Right lung (tissue), 5 donors: ENCODE results near the gene VDAC2. TPM values are rescaled to one million over a fixed set of nuclear protein-coding genes. Genes with fewer than 3 reads are reported as not detected.
"Not testable (repeated sequence)": the region's sequence is repeated elsewhere in the genome, so short reads cannot be mapped to it uniquely, and the experiment has no call there.

Experiments used
- DNase-seq, 2 donors: peaks; one replicate each; pipeline ENCODE4 v3.0.0-alpha.2; 2013
- polyA plus RNA-seq, 5 donors: library from polyadenylated mRNA; unstranded; fragments of 120-200 nt; gene quantifications; one replicate each; pipeline versions ENCODE4 v1.2.1 to v1.2.3, GENCODE V29; 2013; ENCODE audit warnings: inconsistent platforms in 1 of 5, low replicate concordance in 1 of 5; ENCODE audit not compliant: insufficient read length in 5 of 5, insufficient read depth in 1 of 5

VDAC2 gene
- polyA plus RNA-seq, 5 donors: 163 to 177 (median 169) TPM

- no peak for DNase-seq
Measured at GRCh38 chr10:75195035-75195763, 15.4 kb upstream of the VDAC2 start.

- no peak for DNase-seq
Measured at GRCh38 chr10:75197066-75197465, 13.5 kb upstream of the VDAC2 start.

- no peak for DNase-seq
Measured at GRCh38 chr10:75197906-75198305, 12.7 kb upstream of the VDAC2 start.

- DNase-seq: not testable (repeated sequence)
Measured at GRCh38 chr10:75199949-75200348, 10.6 kb upstream of the VDAC2 start.

GRCh38 chr10:75201793-75202307, 8.7 kb upstream of the VDAC2 start:
- DNase-seq: no peak

GRCh38 chr10:75202321-75203045, 8.1 kb upstream of the VDAC2 start:
- DNase-seq: no peak

GRCh38 chr10:75203046-75203620, 7.5 kb upstream of the VDAC2 start:
- not testable (repeated sequence) for DNase-seq

GRCh38 chr10:75203724-75204123, 6.9 kb upstream of the VDAC2 start:
- no peak for DNase-seq

GRCh38 chr10:75205908-75206307, 4.7 kb upstream of the VDAC2 start:
- no peak for DNase-seq

GRCh38 chr10:75206638-75207037, 4.0 kb upstream of the VDAC2 start:
- DNase-seq: not testable (repeated sequence)

- no peak for DNase-seq
Measured at GRCh38 chr10:75207079-75207856, 3.3 kb upstream of the VDAC2 start.

GRCh38 chr10:75207857-75208144, 2.8 kb upstream of the VDAC2 start:
- no peak for DNase-seq

GRCh38 chr10:75208181-75208580, 2.4 kb upstream of the VDAC2 start:
- DNase-seq: no peak

GRCh38 chr10:75209086-75209920, 1.3 kb upstream of the VDAC2 start:
- DNase-seq: no peak

GRCh38 chr10:75209921-75210281, 695 bp upstream of the VDAC2 start:
- peak; percentile 77 to 78 for DNase-seq

- DNase-seq: no peak
Measured at GRCh38 chr10:75211007-75211691, 553 bp downstream of the VDAC2 start.

GRCh38 chr10:75212343-75212742, 1.7 kb downstream of the VDAC2 start:
- no peak for DNase-seq

GRCh38 chr10:75220274-75220673, 9.7 kb downstream of the VDAC2 start:
- no peak for DNase-seq

GRCh38 chr10:75221492-75221891, 10.9 kb downstream of the VDAC2 start:
- DNase-seq: not testable (repeated sequence)

GRCh38 chr10:75223507-75223906, 12.9 kb downstream of the VDAC2 start:
- DNase-seq: no peak

GRCh38 chr10:75226095-75226494, 15.5 kb downstream of the VDAC2 start:
- DNase-seq: no peak
